ENCODE data around the gene KAT7. TPM values are rescaled to one million over a fixed set of nuclear protein-coding genes. Genes with fewer than 3 reads are reported as not detected.

Gene KAT7
- total RNA-seq, 1 experiment from 2014 or later, result 79.5 TPM

DNA sequence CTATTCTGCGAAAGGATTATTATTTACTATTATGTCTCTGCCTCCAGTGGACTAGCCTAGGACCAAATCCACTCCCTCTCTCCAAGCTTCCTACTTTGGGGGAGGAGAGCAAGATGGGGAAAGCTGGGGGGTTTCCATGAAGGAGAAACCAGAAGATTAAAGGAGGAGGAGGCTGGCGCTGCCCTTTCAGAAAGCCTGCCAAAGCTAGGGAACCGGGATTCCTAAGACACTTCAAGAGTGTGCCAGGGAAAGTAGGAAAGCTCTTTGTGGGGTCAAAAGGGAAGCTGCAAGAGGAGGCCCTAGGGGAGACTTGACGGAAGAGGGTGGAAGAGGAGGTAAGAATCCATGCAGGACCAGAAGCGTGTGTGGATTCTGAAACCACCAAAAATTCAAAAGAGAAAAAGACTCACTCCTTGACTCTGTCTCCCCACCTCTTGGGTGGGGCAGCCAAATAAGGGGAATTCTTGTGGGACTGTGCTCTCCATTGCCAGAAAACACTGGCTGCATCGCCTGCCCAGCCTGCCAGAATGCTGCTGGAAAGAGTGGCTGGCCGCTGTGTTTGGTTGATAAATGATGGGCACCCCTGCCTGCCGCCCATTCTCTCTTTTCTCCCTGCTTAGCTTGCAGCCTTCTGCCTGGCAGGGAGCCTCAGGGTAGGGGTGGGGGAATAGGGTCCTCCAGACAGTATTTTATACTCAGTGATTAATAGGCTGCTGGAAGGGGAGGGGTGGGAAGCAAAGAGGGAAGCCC is 11.8 kb upstream of the KAT7 start:
- Histone ChIP-seq H3K36me3 (ENCODE audit: control insufficient read depth in 1 of 2, insufficient read depth in 2 of 2, low read length in 2 of 2) (no peaks in the 10 kb centered on the region), H4K20me1 (ENCODE audit: insufficient read depth) (no peaks in the 10 kb centered on the region), H3K27me3 (ENCODE audit: insufficient read depth, low read length) (no peaks in the 10 kb centered on the region), H3K4me1 (ENCODE audit: control insufficient read depth in 1 of 2, insufficient read depth in 2 of 2, low read length in 2 of 2) (no peaks in the 10 kb centered on the region), H3K9ac (ENCODE audit: low read length) (no peak overlapping the region), H3K4me3 (replicated peaks in 1 of 2; ENCODE audit: low read depth in 1 of 2, low read length in 2 of 2) (no peak overlapping the region), H3K27ac (ENCODE audit: low read depth, low read length) (no peak overlapping the region), H3K4me2 (ENCODE audit: low read length) (no peak overlapping the region), H3K79me2 (ENCODE audit: insufficient read depth, low read length) (no peaks in the 10 kb centered on the region), H2AFZ (ENCODE audit: low read depth, low read length, poor library complexity, severe bottlenecking) (no peak overlapping the region), H3K9me2 (ENCODE audit: insufficient read depth) (no peaks in the 10 kb centered on the region), H3K9me3 (ENCODE audit: control insufficient read depth in 1 of 2, insufficient read depth in 1 of 2, low read depth in 1 of 2, low read length in 2 of 2) (no peaks in the 10 kb centered on the region)
- TF ChIP-seq EGR1 (IDR thresholded peaks at IDR 0.05; ENCODE audit: low read depth), result no peak
- TF ChIP-seq, protein P1, sequence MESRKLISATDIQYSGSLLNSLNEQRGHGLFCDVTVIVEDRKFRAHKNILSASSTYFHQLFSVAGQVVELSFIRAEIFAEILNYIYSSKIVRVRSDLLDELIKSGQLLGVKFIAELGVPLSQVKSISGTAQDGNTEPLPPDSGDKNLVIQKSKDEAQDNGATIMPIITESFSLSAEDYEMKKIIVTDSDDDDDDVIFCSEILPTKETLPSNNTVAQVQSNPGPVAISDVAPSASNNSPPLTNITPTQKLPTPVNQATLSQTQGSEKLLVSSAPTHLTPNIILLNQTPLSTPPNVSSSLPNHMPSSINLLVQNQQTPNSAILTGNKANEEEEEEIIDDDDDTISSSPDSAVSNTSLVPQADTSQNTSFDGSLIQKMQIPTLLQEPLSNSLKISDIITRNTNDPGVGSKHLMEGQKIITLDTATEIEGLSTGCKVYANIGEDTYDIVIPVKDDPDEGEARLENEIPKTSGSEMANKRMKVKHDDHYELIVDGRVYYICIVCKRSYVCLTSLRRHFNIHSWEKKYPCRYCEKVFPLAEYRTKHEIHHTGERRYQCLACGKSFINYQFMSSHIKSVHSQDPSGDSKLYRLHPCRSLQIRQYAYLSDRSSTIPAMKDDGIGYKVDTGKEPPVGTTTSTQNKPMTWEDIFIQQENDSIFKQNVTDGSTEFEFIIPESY (IDR thresholded peaks at IDR 0.05; ENCODE audit: extremely low read depth, insufficient replicate concordance, low read length), result no peak
- TF ChIP-seq, protein P2, sequence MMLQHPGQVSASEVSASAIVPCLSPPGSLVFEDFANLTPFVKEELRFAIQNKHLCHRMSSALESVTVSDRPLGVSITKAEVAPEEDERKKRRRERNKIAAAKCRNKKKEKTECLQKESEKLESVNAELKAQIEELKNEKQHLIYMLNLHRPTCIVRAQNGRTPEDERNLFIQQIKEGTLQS (IDR thresholded peaks at IDR 0.05), result no peak
- no peak for TF ChIP-seq YY1 (IDR thresholded peaks at IDR 0.05; ENCODE audit: extremely low read depth, insufficient replicate concordance, low read depth, low read length)
- TF ChIP-seq SP1 (IDR thresholded peaks at IDR 0.05; ENCODE audit: low read depth), result no peak
- TF ChIP-seq EZH2phosphoT487 (IDR thresholded peaks at IDR 0.05; ENCODE audit: borderline replicate concordance), result no peak
- TF ChIP-seq POLR2A (IDR thresholded peaks at IDR 0.05; ENCODE audit: borderline replicate concordance, extremely low read depth, insufficient read depth, insufficient read length), result no peak
- TF ChIP-seq TCF7L2 (IDR thresholded peaks at IDR 0.05; ENCODE audit: borderline replicate concordance, extremely low read depth, insufficient read depth, insufficient read length), result no peak
- TF ChIP-seq POLR2AphosphoS5 (IDR thresholded peaks at IDR 0.05; ENCODE audit: low read depth, low read length), result no peak
- TF ChIP-seq SIN3A (IDR thresholded peaks at IDR 0.05; ENCODE audit: low read depth), result no peak
- ChIA-PET RAD21 (ENCODE audit: low non-redundant PET in 1 of 2, low total read pairs in 2 of 2, uncharacterized antibody in 2 of 2, unreplicated experiment in 2 of 2) (no interaction called here), POLR2A (interaction anchor here (1.0 kb wide), 1 partner anchor 12 kb away, joined by 7 read pairs; the partner anchor contains the start of gene FAM117A), CTCF (interaction anchor here (0.9 to 1.3 kb wide), 2 partner anchors 27 to 68 kb away, joined by 3 read pairs; no protein-coding TSS in a partner anchor)
- ATAC-seq (no peak), DNase-seq (ENCODE audit: low read depth, low spot score) (no peak)
- intact Hi-C loops (cut with micrococcal nuclease), result no loop called here
- BruUV-seq (replicated peaks), result no TSS peak

Data from HCT116 (cell line).